CD4-positive, alpha-beta T cell (primary cell): ENCODE results near the gene FCRL1. TPM values are rescaled to one million over a fixed set of nuclear protein-coding genes. Genes with fewer than 3 reads are reported as not detected.

Experiments
- ATAC-seq: fragments of 200-7000 bp; cut with Tn5 transposase; one replicate; pipeline ENCODE4 v1.10.0; 2022; ENCODE audit warnings: mild to moderate bottlenecking; ENCODE audit not compliant: poor library complexity
- CTCF ChIA-PET: fragments of 350-600 bp; sonication (Branson Sonifier 250); formaldehyde crosslinking; loops from one replicate; lab custom pipeline; 2021; ENCODE audit warnings: antibody characterized with exemption, inconsistent platforms; lab: Charles Lee
- POLR2A ChIA-PET: fragments of 350-600 bp; sonication (Branson Sonifier 250); formaldehyde crosslinking; loops from one replicate; lab custom pipeline; 2021; ENCODE audit warnings: antibody characterized with exemption, inconsistent platforms; lab: Charles Lee
- DNase-seq, 14 experiments: peaks; one replicate each; pipeline ENCODE4 v3.0.0-alpha.2; 2013 to 2020; ENCODE audit warnings: mixed read lengths in 2 of 14
- H3K27ac ChIP-seq, 2 donors: one replicate each; pipeline versions ENCODE4 v1.5.1 to v1.7.0; 2013; ENCODE audit warnings: low read length in 2 of 2, low read depth in 1 of 2, mild to moderate bottlenecking in 1 of 2
- H3K27me3 ChIP-seq, 2 experiments: 1 replicate in 1 of 2; 2 replicates in 1 of 2; pipeline versions ENCODE4 v1.6.1 to v1.7.0; 2013; ENCODE audit warnings: low read length in 2 of 2, control low read depth in 1 of 2, mild to moderate bottlenecking in 1 of 2, moderate library complexity in 1 of 2; ENCODE audit not compliant: insufficient read depth in 2 of 2, control insufficient read depth in 1 of 2
- H3K36me3 ChIP-seq: one replicate; pipeline ENCODE4 v1.6.1; 2013; ENCODE audit warnings: low read length, control low read depth; ENCODE audit not compliant: insufficient read depth
- H3K4me1 ChIP-seq: one replicate; pipeline ENCODE4 v1.6.1; 2013; ENCODE audit warnings: low read length, control low read depth; ENCODE audit not compliant: insufficient read depth
- H3K4me3 ChIP-seq: one replicate; pipeline ENCODE4 v1.5.1; 2013; ENCODE audit warnings: mild to moderate bottlenecking, low read length, moderate library complexity
- H3K9me3 ChIP-seq, 2 experiments: 1 replicate in 1 of 2; 2 replicates in 1 of 2; pipeline versions ENCODE4 v1.6.1 to v1.7.0; 2013; ENCODE audit warnings: low read length in 2 of 2, mild to moderate bottlenecking in 2 of 2, control low read depth in 1 of 2, moderate library complexity in 1 of 2; ENCODE audit not compliant: control insufficient read depth in 1 of 2, insufficient read depth in 1 of 2
- H3K27ac Mint-ChIP-seq: one replicate; pipeline ENCODE4 v1.8.0; 2020; ENCODE audit warnings: mixed read lengths
- H3K27me3 Mint-ChIP-seq: one replicate; pipeline ENCODE4 v1.8.0; 2021; ENCODE audit warnings: mixed read lengths
- H3K36me3 Mint-ChIP-seq: one replicate; pipeline ENCODE4 v1.8.0; 2021; ENCODE audit warnings: low read depth, mixed read lengths
- H3K4me1 Mint-ChIP-seq: one replicate; pipeline ENCODE4 v1.8.0; 2021; ENCODE audit warnings: low read depth, mixed read lengths
- H3K4me3 Mint-ChIP-seq: one replicate; pipeline ENCODE4 v1.8.0; 2020; ENCODE audit warnings: mild to moderate bottlenecking, mixed read lengths
- H3K9me3 Mint-ChIP-seq: one replicate; pipeline ENCODE4 v1.8.0; 2020; ENCODE audit warnings: mixed read lengths
- intact Hi-C, 2 experiments: fragments of 100-400 bp; cut with DNase I in 1 of 2; cut with micrococcal nuclease in 1 of 2; formaldehyde crosslinking; loops; one replicate each; pipeline versions ENCODE4 v1.15.1 to v1.9.0; 2023 to 2025; cut with DNase I, micrococcal nuclease
- total RNA-seq, 174 experiments: library from RNA in 2 of 174; stranded (reverse) in 2 of 174; gene quantifications; one replicate each; pipeline ENCODE4 v1.2.3 and lab custom pipeline; 2021 to 2026
- TF ChIP-seq, protein P1 (sequence below): fragments of 200-600 bp; IDR thresholded peaks from one replicate; pipeline ENCODE4 v1.8.0; 2022; ENCODE audit warnings: antibody characterized with exemption, mild to moderate bottlenecking

The FCRL1 gene
- total RNA-seq, 2 experiments from 2014 or later: 0.60 to 0.98 TPM

DNA sequence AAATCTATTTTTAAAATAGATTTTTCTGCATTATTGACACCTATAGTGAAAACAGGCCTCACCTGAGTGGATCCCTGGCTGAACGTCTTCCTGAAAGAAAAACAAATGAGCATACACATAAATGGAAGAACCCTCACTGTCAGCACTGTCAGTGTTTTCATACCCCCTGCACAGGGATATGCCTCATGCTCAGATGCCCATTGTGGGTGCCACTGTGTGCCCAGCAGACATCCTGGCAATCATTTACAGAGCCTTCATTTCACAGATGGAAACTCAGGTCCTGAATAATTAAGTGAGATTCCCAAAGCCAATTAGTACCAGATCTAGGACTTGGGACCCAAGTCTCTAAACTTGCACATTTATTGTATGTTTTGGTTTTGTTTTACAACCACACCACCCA is 19.9 kb downstream of the FCRL1 start:
- Mint-ChIP-seq H3K27ac (no peak overlapping the region), H3K36me3 (no peaks in the 10 kb centered on the region), H3K9me3 (no peaks in the 10 kb centered on the region), H3K4me1 (no peaks in the 10 kb centered on the region), H3K4me3 (no peak overlapping the region), H3K27me3 (peaks cover 4% of the 10 kb centered on the region)
- ATAC-seq: no peak
- no peak for DNase-seq
- Histone ChIP-seq H3K4me3 (no peak overlapping the region), H3K9me3 (peaks cover 0 to 7% of the 10 kb centered on the region in 2 experiments), H3K4me1 (no peaks in the 10 kb centered on the region), H3K36me3 (no peaks in the 10 kb centered on the region), H3K27me3 (no peaks in the 10 kb centered on the region), H3K27ac (no peak overlapping the region)
- ChIA-PET POLR2A (no interaction called here), CTCF (no interaction called here)
- TF ChIP-seq, protein P1, sequence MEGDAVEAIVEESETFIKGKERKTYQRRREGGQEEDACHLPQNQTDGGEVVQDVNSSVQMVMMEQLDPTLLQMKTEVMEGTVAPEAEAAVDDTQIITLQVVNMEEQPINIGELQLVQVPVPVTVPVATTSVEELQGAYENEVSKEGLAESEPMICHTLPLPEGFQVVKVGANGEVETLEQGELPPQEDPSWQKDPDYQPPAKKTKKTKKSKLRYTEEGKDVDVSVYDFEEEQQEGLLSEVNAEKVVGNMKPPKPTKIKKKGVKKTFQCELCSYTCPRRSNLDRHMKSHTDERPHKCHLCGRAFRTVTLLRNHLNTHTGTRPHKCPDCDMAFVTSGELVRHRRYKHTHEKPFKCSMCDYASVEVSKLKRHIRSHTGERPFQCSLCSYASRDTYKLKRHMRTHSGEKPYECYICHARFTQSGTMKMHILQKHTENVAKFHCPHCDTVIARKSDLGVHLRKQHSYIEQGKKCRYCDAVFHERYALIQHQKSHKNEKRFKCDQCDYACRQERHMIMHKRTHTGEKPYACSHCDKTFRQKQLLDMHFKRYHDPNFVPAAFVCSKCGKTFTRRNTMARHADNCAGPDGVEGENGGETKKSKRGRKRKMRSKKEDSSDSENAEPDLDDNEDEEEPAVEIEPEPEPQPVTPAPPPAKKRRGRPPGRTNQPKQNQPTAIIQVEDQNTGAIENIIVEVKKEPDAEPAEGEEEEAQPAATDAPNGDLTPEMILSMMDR: no peak
- intact Hi-C loops: no loop called here

GRCh38 chr1:157798211-157798610 is 21.7 kb downstream of the FCRL1 start:
- DNase-seq: no peak
- ATAC-seq: no peak
- Histone ChIP-seq H3K27ac (no peak overlapping the region), H3K36me3 (no peaks in the 10 kb centered on the region), H3K27me3 (no peaks in the 10 kb centered on the region), H3K4me1 (no peaks in the 10 kb centered on the region), H3K9me3 (peaks cover 7 to 10% of the 10 kb centered on the region in 2 experiments), H3K4me3 (no peak overlapping the region)
- Mint-ChIP-seq H3K36me3 (no peaks in the 10 kb centered on the region), H3K27me3 (peaks cover 4% of the 10 kb centered on the region), H3K27ac (no peak overlapping the region), H3K4me3 (no peak overlapping the region), H3K9me3 (peaks cover 2% of the 10 kb centered on the region), H3K4me1 (no peaks in the 10 kb centered on the region)
- ChIA-PET POLR2A (no interaction called here), CTCF (no interaction called here)
- TF ChIP-seq, protein P1: no peak
- intact Hi-C loops: no loop called here

DNA sequence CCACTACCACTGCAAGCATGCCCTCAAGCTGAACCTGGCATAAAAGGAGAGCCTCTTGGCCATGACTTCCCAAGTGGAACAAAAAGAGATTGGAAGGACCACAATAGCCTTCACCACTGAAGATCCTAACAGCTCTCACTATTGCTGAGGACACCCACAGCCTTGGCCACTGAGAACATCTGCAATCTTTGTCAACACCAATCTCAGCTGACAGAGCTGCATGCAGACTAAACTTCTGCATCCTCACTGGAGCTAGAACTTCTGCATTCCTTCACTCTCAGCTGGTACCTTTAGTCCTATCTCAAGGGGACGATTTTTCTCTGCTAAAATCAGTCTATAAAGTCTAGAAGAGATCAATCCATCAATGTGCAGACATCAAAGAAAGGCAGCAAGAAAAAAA is 34.7 kb downstream of the FCRL1 start:
- H3K9me3 Mint-ChIP-seq: peaks cover 4% of the 10 kb centered on the region
- no peak overlapping the region for H3K27ac Mint-ChIP-seq
- no peak overlapping the region for H3K4me3 ChIP-seq
- H3K4me1 Mint-ChIP-seq: no peaks in the 10 kb centered on the region
- no peaks in the 10 kb centered on the region for H3K36me3 Mint-ChIP-seq
- peaks cover 5% of the 10 kb centered on the region for H3K27me3 Mint-ChIP-seq
- H3K36me3 ChIP-seq: no peaks in the 10 kb centered on the region
- CTCF ChIA-PET: no interaction called here
- H3K27ac ChIP-seq: no peak overlapping the region
- H3K27me3 ChIP-seq: no peaks in the 10 kb centered on the region
- POLR2A ChIA-PET: no interaction called here
- no peaks in the 10 kb centered on the region for H3K4me1 ChIP-seq
- H3K4me3 Mint-ChIP-seq: no peak overlapping the region
- intact Hi-C loops: no loop called here
- ATAC-seq: no peak
- DNase-seq: no peak
- TF ChIP-seq, protein P1: no peak
- H3K9me3 ChIP-seq: no peaks in the 10 kb centered on the region
